Caco-2 (cell line): Measurements from ENCODE around the gene TINCR. TPM values are rescaled to one million over a fixed set of nuclear protein-coding genes. Genes with fewer than 3 reads are reported as not detected.
"Not testable (repeated sequence)": the region's sequence is repeated elsewhere in the genome, so short reads cannot be mapped to it uniquely, and the experiment has no call there.

Source experiments
- BruUV-seq: library from RNA; stranded (reverse); fragments of 400-500 nt; replicated peaks from 2 replicates; lab custom pipeline; 2021; lab: Mats Ljungman, UMichigan
- CTCF ChIA-PET: fragments of 300-600 bp; sonication (Branson Sonifier 250); formaldehyde crosslinking; loops from one replicate; lab custom pipeline; 2022; ENCODE audit warnings: antibody characterized with exemption; lab: Charles Lee
- POLR2A ChIA-PET: fragments of 300-600 bp; sonication (Branson Sonifier 250); formaldehyde crosslinking; loops from one replicate; lab custom pipeline; 2022; ENCODE audit warnings: antibody characterized with exemption; lab: Charles Lee
- DNase-seq, 2 experiments: peaks; one replicate each; pipeline versions ENCODE4 v3.0.0 to v3.0.0-alpha.2; 2020 to 2022
- H3K27me3 ChIP-seq: replicated peaks from 2 replicates; pipeline ENCODE4 v1.6.0; 2011; ENCODE audit warnings: low read length; ENCODE audit not compliant: control insufficient read depth, insufficient read depth
- H3K36me3 ChIP-seq: 2 replicates; pipeline ENCODE4 v1.5.1; 2011; ENCODE audit warnings: low read length; ENCODE audit not compliant: control insufficient read depth, insufficient read depth
- H3K4me1 ChIP-seq: fragments of 250-450 bp; sonication (Bioruptor Pico); 2 replicates; pipeline ENCODE4 v1.5.1; 2020; ENCODE audit warnings: mild to moderate bottlenecking
- H3K4me3 ChIP-seq: 2 replicates; pipeline ENCODE4 v1.5.1; 2011; ENCODE audit warnings: low read depth, mild to moderate bottlenecking, control low read depth, low read length
- H3K9me3 ChIP-seq: fragments of 250-450 bp; sonication (Bioruptor Pico); 2 replicates; pipeline ENCODE4 v1.5.1; 2020; ENCODE audit warnings: mild to moderate bottlenecking, moderate library complexity
- H3K27ac Mint-ChIP-seq: one replicate; pipeline ENCODE4 v1.8.0; 2022; ENCODE audit warnings: mixed read lengths; ENCODE audit not compliant: unreplicated experiment
- H3K27me3 Mint-ChIP-seq: one replicate; pipeline ENCODE4 v1.8.0; 2022; ENCODE audit warnings: mixed read lengths; ENCODE audit not compliant: insufficient read depth, unreplicated experiment
- H3K36me3 Mint-ChIP-seq: one replicate; pipeline ENCODE4 v1.8.0; 2022; ENCODE audit warnings: mild to moderate bottlenecking, mixed read lengths; ENCODE audit not compliant: insufficient read depth, unreplicated experiment
- H3K4me1 Mint-ChIP-seq: one replicate; pipeline ENCODE4 v1.8.0; 2022; ENCODE audit warnings: low read depth, mixed read lengths; ENCODE audit not compliant: unreplicated experiment
- H3K4me3 Mint-ChIP-seq: one replicate; pipeline ENCODE4 v1.8.0; 2022; ENCODE audit warnings: mild to moderate bottlenecking, moderate library complexity, mixed read lengths; ENCODE audit not compliant: unreplicated experiment
- H3K9me3 Mint-ChIP-seq: one replicate; pipeline ENCODE4 v1.8.0; 2022; ENCODE audit warnings: mixed read lengths; ENCODE audit not compliant: unreplicated experiment
- intact Hi-C: fragments of 100-400 bp; cut with micrococcal nuclease; formaldehyde crosslinking; loops from one replicate; pipeline ENCODE4 v1.10.0; 2022; ENCODE audit not compliant: unreplicated experiment
- total RNA-seq: library from RNA; stranded (reverse); gene quantifications from 2 replicates; pipeline ENCODE4 v1.2.3, GENCODE V29; 2022
- TF ChIP-seq, protein P1 (sequence below), 2 experiments: fragments of 200-600 bp in 1 of 2; IDR thresholded peaks; 1 replicate in 1 of 2; 2 replicates in 1 of 2; pipeline versions ENCODE4 v1.5.1 to v1.8.0; 2011 to 2022; ENCODE audit warnings: antibody characterized with exemption in 1 of 2, control low read depth in 1 of 2, inconsistent platforms in 1 of 2, low read depth in 1 of 2, low read length in 1 of 2, mild to moderate bottlenecking in 1 of 2, moderate library complexity in 1 of 2; ENCODE audit not compliant: insufficient read depth in 1 of 2, severe bottlenecking in 1 of 2, unreplicated experiment in 1 of 2

TINCR gene
- total RNA-seq, 1 experiment from 2014 or later, result 3.8 TPM

DNA sequence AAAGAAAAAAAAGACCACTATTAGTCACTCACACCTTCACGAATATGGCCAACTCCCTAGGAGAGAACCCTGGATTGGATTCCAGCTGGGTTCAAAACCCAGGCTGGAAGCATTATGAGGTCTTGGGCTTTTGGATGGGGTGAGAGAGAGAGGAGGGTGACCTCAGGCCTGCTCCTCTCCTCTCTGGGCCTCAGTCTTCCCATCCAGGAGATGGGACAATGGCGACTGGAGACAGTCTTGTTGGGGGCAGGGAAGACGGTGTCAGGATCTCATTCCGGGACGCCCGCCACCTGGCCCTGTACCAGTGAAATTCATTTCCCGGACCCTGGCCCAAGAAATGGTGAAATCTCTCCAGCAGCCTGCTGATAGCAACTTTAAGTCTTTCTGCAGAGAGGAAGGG, 26.3 kb downstream of the TINCR start:
- intact Hi-C loops, result no loop called here
- Mint-ChIP-seq H3K27ac (no peak overlapping the region), H3K9me3 (no peaks in the 10 kb centered on the region), H3K4me1 (no peaks in the 10 kb centered on the region), H3K27me3 (no peaks in the 10 kb centered on the region), H3K4me3 (no peak overlapping the region), H3K36me3 (no peaks in the 10 kb centered on the region)
- Histone ChIP-seq H3K4me1 (no peaks in the 10 kb centered on the region), H3K27me3 (no peaks in the 10 kb centered on the region), H3K4me3 (no peak overlapping the region), H3K36me3 (no peaks in the 10 kb centered on the region), H3K9me3 (no peaks in the 10 kb centered on the region)
- ChIA-PET CTCF (no interaction called here), POLR2A (no interaction called here)
- DNase-seq, result no peak
- no TSS peak for BruUV-seq
- TF ChIP-seq, protein P1, sequence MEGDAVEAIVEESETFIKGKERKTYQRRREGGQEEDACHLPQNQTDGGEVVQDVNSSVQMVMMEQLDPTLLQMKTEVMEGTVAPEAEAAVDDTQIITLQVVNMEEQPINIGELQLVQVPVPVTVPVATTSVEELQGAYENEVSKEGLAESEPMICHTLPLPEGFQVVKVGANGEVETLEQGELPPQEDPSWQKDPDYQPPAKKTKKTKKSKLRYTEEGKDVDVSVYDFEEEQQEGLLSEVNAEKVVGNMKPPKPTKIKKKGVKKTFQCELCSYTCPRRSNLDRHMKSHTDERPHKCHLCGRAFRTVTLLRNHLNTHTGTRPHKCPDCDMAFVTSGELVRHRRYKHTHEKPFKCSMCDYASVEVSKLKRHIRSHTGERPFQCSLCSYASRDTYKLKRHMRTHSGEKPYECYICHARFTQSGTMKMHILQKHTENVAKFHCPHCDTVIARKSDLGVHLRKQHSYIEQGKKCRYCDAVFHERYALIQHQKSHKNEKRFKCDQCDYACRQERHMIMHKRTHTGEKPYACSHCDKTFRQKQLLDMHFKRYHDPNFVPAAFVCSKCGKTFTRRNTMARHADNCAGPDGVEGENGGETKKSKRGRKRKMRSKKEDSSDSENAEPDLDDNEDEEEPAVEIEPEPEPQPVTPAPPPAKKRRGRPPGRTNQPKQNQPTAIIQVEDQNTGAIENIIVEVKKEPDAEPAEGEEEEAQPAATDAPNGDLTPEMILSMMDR (IDR thresholded peaks at IDR 0.05; ENCODE audit: insufficient read depth in 1 of 2, low read depth in 1 of 2, low read length in 1 of 2, severe bottlenecking in 1 of 2, unreplicated experiment in 1 of 2), result no peak

DNA sequence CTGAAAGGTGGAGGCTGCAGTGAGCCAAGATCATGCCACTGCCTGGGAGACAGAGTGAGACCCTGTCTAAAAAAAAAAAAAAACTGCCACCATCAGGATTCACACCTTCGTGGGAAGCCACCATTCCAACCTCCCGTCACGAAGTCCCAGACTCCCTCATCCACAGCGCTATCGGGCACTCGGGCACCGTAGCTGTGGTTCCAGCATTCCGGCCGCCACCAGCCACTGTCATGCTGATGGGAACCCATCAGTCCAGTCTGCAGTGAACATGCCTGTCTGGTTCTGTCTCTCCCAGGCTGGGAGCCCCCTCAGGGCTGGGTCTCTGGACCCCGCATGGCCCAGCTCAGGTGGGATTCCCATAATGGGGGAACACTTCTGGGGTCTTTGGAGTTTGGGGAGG, 27.5 kb downstream of the TINCR start:
- Mint-ChIP-seq H3K4me3 (no peak overlapping the region), H3K27ac (no peak overlapping the region), H3K4me1 (no peaks in the 10 kb centered on the region), H3K9me3 (peaks cover 8% of the 10 kb centered on the region), H3K27me3 (no peaks in the 10 kb centered on the region), H3K36me3 (no peaks in the 10 kb centered on the region)
- no peaks in the 10 kb centered on the region for H3K4me1 ChIP-seq
- H3K9me3 ChIP-seq, result peaks cover 3% of the 10 kb centered on the region
- TF ChIP-seq, protein P1 (IDR thresholded peaks at IDR 0.05; ENCODE audit: insufficient read depth in 1 of 2, low read depth in 1 of 2, low read length in 1 of 2, severe bottlenecking in 1 of 2, unreplicated experiment in 1 of 2), result no peak
- no peaks in the 10 kb centered on the region for H3K27me3 ChIP-seq
- ChIA-PET CTCF (no interaction called here), POLR2A (no interaction called here)
- DNase-seq, result no peak
- H3K36me3 ChIP-seq, result no peaks in the 10 kb centered on the region
- BruUV-seq, result no TSS peak
- intact Hi-C loops, result no loop called here
- no peak overlapping the region for H3K4me3 ChIP-seq

DNA sequence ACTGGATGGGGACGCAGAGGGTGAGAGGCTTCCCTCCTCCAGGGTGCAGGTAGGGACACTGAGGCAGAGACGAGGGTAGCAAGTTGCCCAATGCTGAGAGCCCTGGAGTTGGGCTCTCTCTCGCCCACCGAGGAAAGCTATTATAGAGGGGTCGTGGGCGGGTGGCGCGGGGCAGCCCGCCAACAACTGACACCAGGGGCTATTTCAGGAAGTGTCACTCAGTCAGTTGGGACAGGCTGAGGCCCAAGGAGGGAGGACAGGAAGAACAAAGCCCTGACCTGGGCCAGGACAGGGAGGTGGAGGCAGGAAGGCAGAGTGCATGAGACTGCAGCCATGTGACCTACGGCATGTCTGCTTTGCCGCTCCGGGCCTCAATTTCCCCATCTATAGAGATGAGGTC, 29.9 kb downstream of the TINCR start:
- ChIA-PET POLR2A (no interaction called here), CTCF (no interaction called here)
- Histone ChIP-seq H3K36me3 (no peaks in the 10 kb centered on the region), H3K9me3 (peaks cover 13% of the 10 kb centered on the region), H3K4me1 (no peaks in the 10 kb centered on the region), H3K27me3 (no peaks in the 10 kb centered on the region), H3K4me3 (no peak overlapping the region)
- H3K9me3 Mint-ChIP-seq, result peaks cover 24% of the 10 kb centered on the region
- no peak for DNase-seq
- BruUV-seq, result no TSS peak
- no peaks in the 10 kb centered on the region for H3K4me1 Mint-ChIP-seq
- H3K4me3 Mint-ChIP-seq, result no peak overlapping the region
- intact Hi-C loops, result no loop called here
- TF ChIP-seq, protein P1 (IDR thresholded peaks at IDR 0.05; ENCODE audit: insufficient read depth in 1 of 2, low read depth in 1 of 2, low read length in 1 of 2, severe bottlenecking in 1 of 2, unreplicated experiment in 1 of 2), result no peak
- H3K27ac Mint-ChIP-seq, result no peak overlapping the region
- no peaks in the 10 kb centered on the region for H3K27me3 Mint-ChIP-seq
- no peaks in the 10 kb centered on the region for H3K36me3 Mint-ChIP-seq

DNA sequence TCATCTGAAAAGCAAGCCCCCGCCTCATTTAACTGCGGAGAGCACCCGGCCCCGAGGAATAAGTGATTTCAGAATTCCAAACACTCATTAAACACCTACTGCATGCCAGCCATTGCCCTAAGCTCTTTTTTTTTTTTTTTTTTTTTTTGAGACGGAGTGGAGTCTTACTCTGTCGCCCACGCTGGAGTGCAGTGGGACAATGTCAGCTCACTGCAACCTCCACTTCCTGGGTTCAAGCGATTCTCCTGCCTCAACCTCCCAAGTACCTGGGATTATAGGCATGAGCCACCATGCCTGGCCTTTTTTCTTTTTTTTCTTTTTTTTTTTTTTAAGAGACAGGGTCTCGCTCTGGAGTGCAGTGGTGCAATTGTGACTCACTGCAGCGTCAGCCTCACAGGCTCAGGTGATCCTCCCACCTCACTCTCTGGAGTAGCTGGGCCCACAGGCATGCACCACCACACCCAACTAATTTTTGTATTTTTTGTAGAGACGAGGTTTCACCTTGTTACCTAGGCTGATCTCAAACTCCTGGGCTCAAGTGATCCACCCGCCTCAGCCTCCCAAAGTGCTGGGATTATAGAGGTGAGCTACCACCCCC, 30.7 kb downstream of the TINCR start:
- POLR2A ChIA-PET, H3K4me1 Mint-ChIP-seq, H3K4me1 ChIP-seq, DNase-seq, H3K36me3 Mint-ChIP-seq, H3K4me3 ChIP-seq, H3K4me3 Mint-ChIP-seq, H3K36me3 ChIP-seq, H3K27me3 ChIP-seq, H3K27ac Mint-ChIP-seq, H3K27me3 Mint-ChIP-seq, intact Hi-C loops, BruUV-seq: not testable (repeated sequence)
- CTCF ChIA-PET, result interaction anchor here (0.6 kb wide), 1 partner anchor 746 kb away, joined by 6 read pairs; the partner anchor contains the start of gene FEM1A
- peaks cover 13% of the 10 kb centered on the region for H3K9me3 ChIP-seq
- H3K9me3 Mint-ChIP-seq, result peaks cover 27% of the 10 kb centered on the region
